NT2/D1 (cell line): ENCODE results near the gene MITF.

Experiments
- SUZ12 ChIP-seq: IDR thresholded peaks from 2 replicates; pipeline ENCODE4 v1.6.1; 2011; ENCODE audit not compliant: insufficient read length, insufficient read depth; ENCODE audit errors: extremely low read depth
- YY1 ChIP-seq: IDR thresholded peaks from 2 replicates; pipeline ENCODE4 v1.6.1; 2011; ENCODE audit not compliant: insufficient read length, insufficient read depth
- ZNF274 ChIP-seq: IDR thresholded peaks from 2 replicates; pipeline ENCODE4 v1.6.1; 2011; ENCODE audit warnings: mild to moderate bottlenecking, low read depth, low read length

- TF ChIP-seq YY1 = no peak
- no peak for TF ChIP-seq ZNF274
- TF ChIP-seq SUZ12 = no peak
Measured at GRCh38 chr3:69781593-69781992, 42.3 kb downstream of the MITF start.
